Ishikawa (cell line): ENCODE measurements around the gene CXorf65.
A peak's percentile ranks its signal among the peaks of the same experiment; 100 is the strongest.

Experiments
- CEBPB ChIP-seq: IDR thresholded peaks from 2 replicates; pipeline ENCODE4 v1.6.1; 2012
- CREB1 ChIP-seq: IDR thresholded peaks from 2 replicates; pipeline ENCODE4 v1.6.1; 2012; ENCODE audit warnings: low read depth
- EGR1 ChIP-seq: IDR thresholded peaks from 2 replicates; pipeline ENCODE4 v1.6.1; 2012
- EP300 ChIP-seq: IDR thresholded peaks from 2 replicates; pipeline ENCODE4 v1.6.1; 2012; ENCODE audit warnings: borderline replicate concordance
- FOXM1 ChIP-seq: IDR thresholded peaks from 2 replicates; pipeline ENCODE4 v1.6.1; 2012; ENCODE audit warnings: low read depth, borderline replicate concordance
- NFIC ChIP-seq: IDR thresholded peaks from 2 replicates; pipeline ENCODE4 v1.6.1; 2012
- RAD21 ChIP-seq: IDR thresholded peaks from 2 replicates; pipeline ENCODE4 v1.6.1; 2012; ENCODE audit warnings: low read depth
- TAF1 ChIP-seq: IDR thresholded peaks from 2 replicates; pipeline ENCODE4 v1.6.1; 2012; ENCODE audit warnings: low read depth, mild to moderate bottlenecking
- TCF12 ChIP-seq: IDR thresholded peaks from 2 replicates; pipeline ENCODE4 v1.6.1; 2012; ENCODE audit warnings: low read depth
- TEAD4 ChIP-seq: IDR thresholded peaks from 2 replicates; pipeline ENCODE4 v1.6.1; 2012
- USF1 ChIP-seq: IDR thresholded peaks from 2 replicates; pipeline ENCODE4 v1.6.1; 2012
- YY1 ChIP-seq: IDR thresholded peaks from 2 replicates; pipeline ENCODE4 v1.6.1; 2012; ENCODE audit warnings: low read depth
- ZBTB7A ChIP-seq: IDR thresholded peaks from 2 replicates; pipeline ENCODE4 v1.6.1; 2012; ENCODE audit warnings: low read depth
- TF ChIP-seq, protein P1 (sequence below): IDR thresholded peaks from 2 replicates; pipeline ENCODE4 v1.6.1; 2012
- TF ChIP-seq, protein P2 (sequence below): IDR thresholded peaks from 2 replicates; pipeline ENCODE4 v1.6.1; 2012; ENCODE audit warnings: low read depth, mild to moderate bottlenecking

Gene CXorf65

GRCh38 chrX:71081330-71082123, 25.0 kb downstream of the CXorf65 start:
- TF ChIP-seq NFIC (0 out of 2 replicates have a peak, but pooled peaks have one; percentile 17), TAF1 (no peak)

DNA sequence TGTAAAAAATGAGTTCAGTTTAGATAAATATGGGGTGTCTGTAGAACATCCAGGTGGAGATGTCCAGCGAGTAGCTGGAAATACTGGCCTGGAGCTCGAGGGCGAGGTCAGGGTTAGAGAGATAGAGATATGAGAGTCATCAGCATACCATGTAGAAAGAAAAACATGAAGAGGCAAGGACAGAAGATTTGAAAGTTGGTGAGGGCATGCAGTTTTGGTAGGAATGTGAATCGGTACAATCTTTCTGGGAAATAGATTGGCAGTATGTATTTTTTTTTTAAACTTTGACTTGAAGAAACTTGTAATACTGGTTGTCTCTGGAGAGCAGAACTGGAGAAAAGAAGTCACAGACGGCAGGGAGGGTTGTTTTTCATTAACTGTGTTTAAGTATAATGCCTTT, 36.0 kb downstream of the CXorf65 start:
- TF ChIP-seq EGR1 (no peak), USF1 (no peak), EP300 (no peak), CREB1 (no peak)
- TF ChIP-seq, protein P1, sequence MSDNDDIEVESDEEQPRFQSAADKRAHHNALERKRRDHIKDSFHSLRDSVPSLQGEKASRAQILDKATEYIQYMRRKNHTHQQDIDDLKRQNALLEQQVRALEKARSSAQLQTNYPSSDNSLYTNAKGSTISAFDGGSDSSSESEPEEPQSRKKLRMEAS = no peak

- TF ChIP-seq TCF12 (no peak), YY1 (peak; percentile 68; the same call in 1 of the 2 replicates), NFIC (0 out of 2 replicates have a peak, but pooled peaks have one; percentile 8), USF1 (peak; percentile 69), CREB1 (no peak), EGR1 (peak; percentile 89), EP300 (0 out of 2 replicates have a peak, but pooled peaks have one; percentile 33), RAD21 (no peak), FOXM1 (no peak), ZBTB7A (no peak), TAF1 (no peak), CEBPB (no peak), TEAD4 (peak; percentile 9; the same call in 1 of the 2 replicates)
- TF ChIP-seq, protein P2, sequence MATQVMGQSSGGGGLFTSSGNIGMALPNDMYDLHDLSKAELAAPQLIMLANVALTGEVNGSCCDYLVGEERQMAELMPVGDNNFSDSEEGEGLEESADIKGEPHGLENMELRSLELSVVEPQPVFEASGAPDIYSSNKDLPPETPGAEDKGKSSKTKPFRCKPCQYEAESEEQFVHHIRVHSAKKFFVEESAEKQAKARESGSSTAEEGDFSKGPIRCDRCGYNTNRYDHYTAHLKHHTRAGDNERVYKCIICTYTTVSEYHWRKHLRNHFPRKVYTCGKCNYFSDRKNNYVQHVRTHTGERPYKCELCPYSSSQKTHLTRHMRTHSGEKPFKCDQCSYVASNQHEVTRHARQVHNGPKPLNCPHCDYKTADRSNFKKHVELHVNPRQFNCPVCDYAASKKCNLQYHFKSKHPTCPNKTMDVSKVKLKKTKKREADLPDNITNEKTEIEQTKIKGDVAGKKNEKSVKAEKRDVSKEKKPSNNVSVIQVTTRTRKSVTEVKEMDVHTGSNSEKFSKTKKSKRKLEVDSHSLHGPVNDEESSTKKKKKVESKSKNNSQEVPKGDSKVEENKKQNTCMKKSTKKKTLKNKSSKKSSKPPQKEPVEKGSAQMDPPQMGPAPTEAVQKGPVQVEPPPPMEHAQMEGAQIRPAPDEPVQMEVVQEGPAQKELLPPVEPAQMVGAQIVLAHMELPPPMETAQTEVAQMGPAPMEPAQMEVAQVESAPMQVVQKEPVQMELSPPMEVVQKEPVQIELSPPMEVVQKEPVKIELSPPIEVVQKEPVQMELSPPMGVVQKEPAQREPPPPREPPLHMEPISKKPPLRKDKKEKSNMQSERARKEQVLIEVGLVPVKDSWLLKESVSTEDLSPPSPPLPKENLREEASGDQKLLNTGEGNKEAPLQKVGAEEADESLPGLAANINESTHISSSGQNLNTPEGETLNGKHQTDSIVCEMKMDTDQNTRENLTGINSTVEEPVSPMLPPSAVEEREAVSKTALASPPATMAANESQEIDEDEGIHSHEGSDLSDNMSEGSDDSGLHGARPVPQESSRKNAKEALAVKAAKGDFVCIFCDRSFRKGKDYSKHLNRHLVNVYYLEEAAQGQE = no peak
- TF ChIP-seq, protein P1 = no peak; the same call in 1 of the 2 replicates
Observed at GRCh38 chrX:71068044-71068918, 38.3 kb downstream of the CXorf65 start, which contains the start of gene SNX12. TSS of gene SNX12 (minus strand) at chrX:71068334. CDS start at chrX:71068306, 28 bp downstream.

- TF ChIP-seq TEAD4 = no peak
- TF ChIP-seq, protein P1 = no peak
- no peak for TF ChIP-seq TCF12
- TF ChIP-seq, protein P2 = no peak
- TF ChIP-seq EP300 = no peak
- TF ChIP-seq YY1 = no peak
- TF ChIP-seq CEBPB = no peak
- no peak for TF ChIP-seq CREB1
Observed at GRCh38 chrX:71067712-71068043, 38.9 kb downstream of the CXorf65 start.

GRCh38 chrX:71067089-71067488, 39.5 kb downstream of the CXorf65 start:
- TF ChIP-seq FOXM1 (no peak), RAD21 (no peak), EGR1 (no peak), CEBPB (no peak), USF1 (no peak), TAF1 (no peak), YY1 (no peak), TCF12 (no peak), CREB1 (no peak), ZBTB7A (no peak)
- TF ChIP-seq, protein P1 = no peak
- TF ChIP-seq, protein P2 = no peak
